Gastrocnemius medialis (tissue), 4 donors: ENCODE measurements around the gene HTR7. TPM values are rescaled to one million over a fixed set of nuclear protein-coding genes. Genes with fewer than 3 reads are reported as not detected.
"Not testable (repeated sequence)": the region's sequence is repeated elsewhere in the genome, so short reads cannot be mapped to it uniquely, and the experiment has no call there.

Source experiments
- ATAC-seq, 2 donors: fragments of 150-250 bp; one replicate each; pipeline ENCODE4 v1.9.1; 2016
- DNase-seq, 2 donors: peaks; one replicate each; pipeline ENCODE4 v3.0.0-alpha.2; 2019
- H3K27ac ChIP-seq, 4 donors: fragments of 200-600 bp; sonication (generic); 1 replicate in 1 of 4; 2 replicates in 3 of 4; pipeline ENCODE4 v1.5.1; 2016 to 2018; ENCODE audit warnings: mild to moderate bottlenecking in 2 of 4, moderate library complexity in 1 of 4
- H3K27me3 ChIP-seq, 3 donors: fragments of 200-600 bp; sonication (generic) in 2 of 3; 1 replicate in 1 of 3; 2 replicates in 2 of 3; pipeline versions ENCODE4 v1.5.1 to v1.6.0; 2016 to 2019; ENCODE audit warnings: mild to moderate bottlenecking in 1 of 3, moderate library complexity in 1 of 3
- H3K36me3 ChIP-seq, 2 donors: fragments of 200-600 bp; sonication (generic) in 1 of 2; one replicate each; pipeline ENCODE4 v1.5.1; 2017 to 2018
- H3K4me1 ChIP-seq, 2 donors: fragments of 200-600 bp; sonication (generic) in 1 of 2; one replicate each; pipeline ENCODE4 v1.5.1; 2016 to 2017; ENCODE audit warnings: mild to moderate bottlenecking in 2 of 2
- H3K4me3 ChIP-seq, 4 donors: fragments of 200-600 bp; sonication (generic) in 3 of 4; 1 replicate in 1 of 4; 2 replicates in 3 of 4; pipeline ENCODE4 v1.5.1; 2016 to 2019; ENCODE audit warnings: mild to moderate bottlenecking in 2 of 4
- H3K9me3 ChIP-seq, 3 donors: fragments of 200-600 bp; sonication (generic) in 2 of 3; 1 replicate in 1 of 3; 2 replicates in 2 of 3; pipeline ENCODE4 v1.5.1; 2016 to 2019
- CTCF ChIP-seq, 5 experiments: fragments of 450-650 bp in 3 of 5; fragments of 200-600 bp in 2 of 5; sonication (generic) in 2 of 5; IDR thresholded peaks in 4 of 5; conservative IDR thresholded peaks in 1 of 5; 1 replicate in 4 of 5; 2 replicates in 1 of 5; pipeline ENCODE4 v1.5.1; 2016 to 2019; ENCODE audit warnings: antibody characterized with exemption in 5 of 5, mild to moderate bottlenecking in 3 of 5, moderate library complexity in 3 of 5
- POLR2A ChIP-seq, 2 donors: fragments of 450-650 bp; IDR thresholded peaks; one replicate each; pipeline ENCODE4 v1.6.1; 2017; ENCODE audit warnings: antibody characterized with exemption in 2 of 2, mild to moderate bottlenecking in 2 of 2, moderate library complexity in 2 of 2
- in situ Hi-C, 4 donors: fragments of 200-750 bp; cut with MboI; loops; one replicate each; pipeline versions ENCODE4 v1.15.0 to v1.8.0; 2017; ENCODE audit warnings: low sequenced_read_pairs in 4 of 4
- intact Hi-C: fragments of 100-400 bp; cut with DNase I; formaldehyde crosslinking; loops from one replicate; pipeline ENCODE4 v1.15.1; 2023; ENCODE audit warnings: low total_unique reads
- total RNA-seq, 4 donors: library from RNA; depleted of rRNA; stranded (reverse); fragments of >200 nt; gene quantifications; one replicate each; pipeline versions ENCODE4 v1.1.0 to v1.2.3, GENCODE V29; 2016

HTR7 gene
- total RNA-seq = 1 to 10 TPM in 1 of 4 donors, under 1 TPM in 2, not detected in 1; 0.61 to 1.2 (median 0.85) TPM

- ATAC-seq (peak; percentile 82 to 83), DNase-seq (peak in 1 of 2 donors; percentile 23)
- intact Hi-C loops = no loop called here
- TF ChIP-seq CTCF (IDR thresholded peaks at IDR 0.05 in 4 of 5, conservative IDR thresholded peaks at IDR 0.05 in 1 of 5) (peak in 4 of 5 experiments; percentile 43 to 69 (median 66)), POLR2A (IDR thresholded peaks at IDR 0.05) (no peak)
- Histone ChIP-seq H3K4me3 (peak within 1 kb of the TSS; percentile 62 to 82 (median 68)), H3K27ac (peak within 1 kb of the TSS; percentile 43 to 66 (median 50)), H3K4me1 (peaks cover 0 to 5% of the 10 kb centered on the region in 2 donors), H3K36me3 (no peaks in the 10 kb centered on the region), H3K9me3 (no peaks in the 10 kb centered on the region), H3K27me3 (peaks cover 27 to 40% (median 38%) of the 10 kb centered on the region in 3 donors)
- in situ Hi-C loops = loop anchor here in 1 of 4 donors (25.0 kb wide), 1 partner anchor 1071 kb away; no protein-coding TSS in a partner anchor
Measured at GRCh38 chr10:90857635-90858460, at the start of gene HTR7. Gene HTR7 (minus strand): TSS chr10:90858039. CDS start chr10:90857671, 368 bp downstream.

- in situ Hi-C loops = no loop called here
- DNase-seq (no peak), ATAC-seq (no peak)
- intact Hi-C loops = no loop called here
- H3K4me3 ChIP-seq = no peak overlapping the region
- no peaks in the 10 kb centered on the region for H3K9me3 ChIP-seq
- no peaks in the 10 kb centered on the region for H3K4me1 ChIP-seq
- no peak overlapping the region for H3K27ac ChIP-seq
- no peaks in the 10 kb centered on the region for H3K27me3 ChIP-seq
- TF ChIP-seq POLR2A (IDR thresholded peaks at IDR 0.05) (no peak), CTCF (IDR thresholded peaks at IDR 0.05 in 4 of 5, conservative IDR thresholded peaks at IDR 0.05 in 1 of 5) (no peak)
- H3K36me3 ChIP-seq = peaks cover 0 to 8% of the 10 kb centered on the region in 2 donors
Measured at GRCh38 chr10:90906596-90906995, 48.8 kb upstream of the HTR7 start.

- no peak overlapping the region for H3K4me3 ChIP-seq
- H3K36me3 ChIP-seq = peaks cover 0 to 14% of the 10 kb centered on the region in 2 donors
- intact Hi-C loops (no loop called here), in situ Hi-C loops (no loop called here)
- H3K27ac ChIP-seq = no peak overlapping the region
- no peak for DNase-seq
- H3K9me3 ChIP-seq = no peaks in the 10 kb centered on the region
- ATAC-seq = no peak
- H3K4me1 ChIP-seq = no peaks in the 10 kb centered on the region
- H3K27me3 ChIP-seq = no peaks in the 10 kb centered on the region
- TF ChIP-seq CTCF (IDR thresholded peaks at IDR 0.05 in 4 of 5, conservative IDR thresholded peaks at IDR 0.05 in 1 of 5) = no peak
- TF ChIP-seq POLR2A (IDR thresholded peaks at IDR 0.05) = no peak
Measured at GRCh38 chr10:90905925-90906324, 48.1 kb upstream of the HTR7 start.

- H3K4me3 ChIP-seq, DNase-seq, H3K4me1 ChIP-seq, H3K27me3 ChIP-seq, intact Hi-C loops, ATAC-seq, in situ Hi-C loops, H3K27ac ChIP-seq, H3K9me3 ChIP-seq: not testable (repeated sequence)
- peaks cover 0 to 47% of the 10 kb centered on the region in 2 donors for H3K36me3 ChIP-seq
Measured at GRCh38 chr10:90896916-90897315, 39.1 kb upstream of the HTR7 start.

GRCh38 chr10:90893190-90893589 lies 35.4 kb upstream of the HTR7 start:
- no peaks in the 10 kb centered on the region for H3K9me3 ChIP-seq
- H3K36me3 ChIP-seq = peaks cover 0 to 42% of the 10 kb centered on the region in 2 donors
- in situ Hi-C loops (no loop called here), intact Hi-C loops (no loop called here)
- H3K4me1 ChIP-seq = no peaks in the 10 kb centered on the region
- no peak overlapping the region for H3K27ac ChIP-seq
- no peaks in the 10 kb centered on the region for H3K27me3 ChIP-seq
- no peak overlapping the region for H3K4me3 ChIP-seq
- no peak for TF ChIP-seq CTCF (IDR thresholded peaks at IDR 0.05 in 4 of 5, conservative IDR thresholded peaks at IDR 0.05 in 1 of 5)
- no peak for TF ChIP-seq POLR2A (IDR thresholded peaks at IDR 0.05)
- DNase-seq (no peak), ATAC-seq (no peak)
